Endothelial cell of umbilical vein (primary cell): ENCODE data around the gene SPRR1A. TPM values are rescaled to one million over a fixed set of nuclear protein-coding genes. Genes with fewer than 3 reads are reported as not detected.

Experiments
- BruUV-seq: library from RNA; stranded (reverse); fragments of 400-500 nt; replicated peaks from 2 replicates; lab custom pipeline; 2021; lab: Mats Ljungman, UMichigan
- CTCF ChIA-PET: fragments of 300-600, 350-600 bp; sonication (Branson Sonifier 250); formaldehyde crosslinking; loops from one replicate; lab custom pipeline; 2021; ENCODE audit warnings: antibody characterized with exemption, inconsistent platforms; lab: Charles Lee
- POLR2A ChIA-PET: fragments of 300-600, 350-600 bp; sonication (Branson Sonifier 250); formaldehyde crosslinking; loops from one replicate; lab custom pipeline; 2021; ENCODE audit warnings: antibody characterized with exemption, inconsistent platforms; lab: Charles Lee
- DNase-seq: peaks from one replicate; pipeline ENCODE4 v3.0.0-alpha.2; 2011; ENCODE audit warnings: low read depth, low spot score
- FAIRE-seq: peaks from 2 replicates; lab custom pipeline; 2011; peaks lifted over from hg19 to GRCh38; lab: Jason Lieb, UNC
- H2AFZ ChIP-seq: 2 replicates; pipeline ENCODE4 v1.6.0; 2012; ENCODE audit warnings: low read depth, low read length, control low read depth, inconsistent platforms
- H3K27ac ChIP-seq: 2 replicates; pipeline ENCODE4 v1.5.1; 2011; ENCODE audit warnings: low read depth, mild to moderate bottlenecking, control low read depth, low read length, moderate library complexity; ENCODE audit not compliant: insufficient read depth
- H3K27me3 ChIP-seq, 2 experiments: 2 replicates each; pipeline versions ENCODE4 v1.6.0 to v1.6.1; 2011; ENCODE audit warnings: low read length in 2 of 2, mixed read lengths in 1 of 2; ENCODE audit not compliant: control insufficient read depth in 2 of 2, insufficient read depth in 2 of 2
- H3K36me3 ChIP-seq, 2 experiments: 2 replicates in 1 of 2; 3 replicates in 1 of 2; pipeline ENCODE4 v1.5.1; 2011; ENCODE audit warnings: low read length in 2 of 2, mild to moderate bottlenecking in 1 of 2, moderate library complexity in 1 of 2; ENCODE audit not compliant: control insufficient read depth in 2 of 2, insufficient read depth in 2 of 2; ENCODE audit errors: extremely low read depth in 1 of 2
- H3K4me1 ChIP-seq: 3 replicates; pipeline ENCODE4 v1.5.1; 2011; ENCODE audit warnings: mild to moderate bottlenecking, low read length; ENCODE audit not compliant: control insufficient read depth, insufficient read depth; ENCODE audit errors: extremely low read depth
- H3K4me2 ChIP-seq: 2 replicates; pipeline ENCODE4 v1.6.1; 2011; ENCODE audit warnings: low read length, control low read depth, mixed read lengths; ENCODE audit not compliant: insufficient read depth
- H3K4me3 ChIP-seq, 3 experiments: fragments of 200-600 bp in 1 of 3; sonication (generic), shearing (Covaris generic) in 1 of 3; replicated peaks in 1 of 3; 2 replicates each; pipeline ENCODE4 v1.5.1; 2011 to 2016; ENCODE audit warnings: control low read depth in 3 of 3, low read length in 3 of 3, mild to moderate bottlenecking in 2 of 3, inconsistent platforms in 1 of 3, low read depth in 1 of 3, moderate library complexity in 1 of 3; ENCODE audit not compliant: insufficient read depth in 1 of 3
- H3K79me2 ChIP-seq: 2 replicates; pipeline ENCODE4 v1.6.0; 2012; ENCODE audit warnings: low read length, inconsistent platforms; ENCODE audit not compliant: control insufficient read depth, insufficient read depth
- H3K9ac ChIP-seq: replicated peaks from 2 replicates; pipeline ENCODE3; 2011; ENCODE audit warnings: low read length, control low read depth; ENCODE audit not compliant: insufficient read depth; ENCODE audit errors: extremely low read depth
- H3K9me1 ChIP-seq: replicated peaks from 3 replicates; pipeline ENCODE4 v1.6.0; 2011; ENCODE audit warnings: mild to moderate bottlenecking, low read length; ENCODE audit not compliant: control insufficient read depth, insufficient read depth; ENCODE audit errors: extremely low read depth
- H3K9me3 ChIP-seq: replicated peaks from 2 replicates; pipeline ENCODE4 v1.5.1; 2012; ENCODE audit warnings: low read length, inconsistent platforms; ENCODE audit not compliant: control insufficient read depth, insufficient read depth
- H4K20me1 ChIP-seq: replicated peaks from 2 replicates; pipeline ENCODE3; 2011; ENCODE audit warnings: mild to moderate bottlenecking, low read length; ENCODE audit not compliant: control insufficient read depth, insufficient read depth; ENCODE audit errors: extremely low read depth
- CTCF ChIP-seq, 2 donors: IDR thresholded peaks; 1 replicate in 1 of 2; 2 replicates in 1 of 2; pipeline ENCODE4 v1.5.1; 2011; ENCODE audit warnings: low read length in 2 of 2, mild to moderate bottlenecking in 2 of 2, moderate library complexity in 2 of 2, control low read depth in 1 of 2, inconsistent platforms in 1 of 2, low read depth in 1 of 2; ENCODE audit not compliant: insufficient read depth in 1 of 2; ENCODE audit errors: extremely low read depth in 1 of 2
- EZH2 ChIP-seq: IDR thresholded peaks from 2 replicates; pipeline ENCODE4 v1.6.1; 2012; ENCODE audit warnings: borderline replicate concordance, low read depth, mild to moderate bottlenecking, moderate library complexity, low read length, inconsistent platforms; ENCODE audit not compliant: severe bottlenecking
- FOS ChIP-seq: IDR thresholded peaks from 2 replicates; pipeline ENCODE4 v1.6.1; 2011; ENCODE audit warnings: mild to moderate bottlenecking, low read length, moderate library complexity, borderline replicate concordance; ENCODE audit not compliant: insufficient read depth
- GATA2 ChIP-seq: IDR thresholded peaks from 2 replicates; pipeline ENCODE4 v1.7.0; 2011; ENCODE audit warnings: low read depth, mild to moderate bottlenecking, moderate library complexity, mixed read lengths, low read length; ENCODE audit not compliant: insufficient read length, insufficient read depth
- JUN ChIP-seq: IDR thresholded peaks from 2 replicates; pipeline ENCODE4 v1.6.1; 2011; ENCODE audit warnings: borderline replicate concordance, low read depth; ENCODE audit not compliant: insufficient read length, insufficient read depth
- MAX ChIP-seq: IDR thresholded peaks from 2 replicates; pipeline ENCODE4 v1.6.1; 2011; ENCODE audit not compliant: insufficient read depth, insufficient read length
- MYC ChIP-seq: IDR thresholded peaks from one replicate; pipeline ENCODE4 v1.6.1; 2011; ENCODE audit warnings: mild to moderate bottlenecking, low read depth, low read length
- POLR2A ChIP-seq: IDR thresholded peaks from 2 replicates; pipeline ENCODE4 v1.6.1; 2012; ENCODE audit warnings: low read depth, mild to moderate bottlenecking, control low read depth, low read length
- POLR2AphosphoS5 ChIP-seq: IDR thresholded peaks from 2 replicates; pipeline ENCODE4 v1.6.1; 2012; ENCODE audit warnings: low read depth, mild to moderate bottlenecking, control low read depth, low read length, moderate library complexity; ENCODE audit not compliant: insufficient read depth
- dilution Hi-C: fragments of 300-500 bp; cut with MboI; formaldehyde crosslinking; loops from one replicate; pipeline ENCODE4 v1.15.0; 2019; ENCODE audit warnings: low sequenced_read_pairs; ENCODE audit not compliant: extremely low pct_ligation_motif_present
- intact Hi-C: fragments of 100-400 bp; cut with micrococcal nuclease; formaldehyde crosslinking; loops from one replicate; pipeline ENCODE4 v1.10.0; 2022
- polyA plus RNA-seq, 4 experiments: library from polyadenylated mRNA; depleted of rRNA in 3 of 4; stranded (reverse) in 3 of 4; unstranded in 1 of 4; fragments of >200 nt; gene quantifications; 2 replicates each; pipeline versions ENCODE4 v1.2.1 to v1.2.3, GENCODE V29; 2011 to 2012; ENCODE audit warnings: missing spikeins in 1 of 4
- total RNA-seq: library from RNA; stranded (reverse); gene quantifications from 2 replicates; pipeline ENCODE4 v1.2.3, GENCODE V29; 2021

The SPRR1A gene
- total and polyA plus RNA-seq, 2 donors (not counting 3 experiments of a cell fraction or from before 2014, with no cell fraction given): not detected

GRCh38 chr1:152996633-152997400 lies 12.9 kb downstream of the SPRR1A start:
- FAIRE-seq: no peak

More at GRCh38 chr1:152996633-152997400, 12.9 kb downstream of the SPRR1A start:
- Histone ChIP-seq H3K9ac (no peak overlapping the region), H3K27ac (no peak overlapping the region), H4K20me1 (no peaks in the 10 kb centered on the region), H3K9me3 (no peaks in the 10 kb centered on the region), H3K79me2 (no peaks in the 10 kb centered on the region), H3K36me3 (no peaks in the 10 kb centered on the region), H3K27me3 (no peaks in the 10 kb centered on the region), H2AFZ (no peak overlapping the region), H3K4me3 (no peak overlapping the region), H3K4me2 (no peak overlapping the region), H3K4me1 (no peaks in the 10 kb centered on the region), H3K9me1 (no peaks in the 10 kb centered on the region)
- POLR2A ChIA-PET: no interaction called here
- CTCF ChIA-PET: no interaction called here
- dilution Hi-C loops (no loop called here), intact Hi-C loops (no loop called here)
- no peak for TF ChIP-seq GATA2
- no peak for TF ChIP-seq FOS
- TF ChIP-seq JUN: no peak
- no peak for TF ChIP-seq MAX
- TF ChIP-seq CTCF (IDR thresholded peaks at IDR 0.05; ENCODE audit: extremely low read depth in 1 of 2, insufficient read depth in 1 of 2, low read depth in 1 of 2, low read length in 2 of 2): no peak
- TF ChIP-seq POLR2AphosphoS5: no peak
- TF ChIP-seq MYC: no peak
- TF ChIP-seq POLR2A: no peak
- TF ChIP-seq EZH2: no peak
- BruUV-seq: no TSS peak
- no peak for DNase-seq
